ENCODE measurements around the gene SLC9A9. TPM values are rescaled to one million over a fixed set of nuclear protein-coding genes. Genes with fewer than 3 reads are reported as not detected.

Gene SLC9A9
- polyA plus RNA-seq, 1 of the 3 experiments (the other 2 are of a cell fraction): 0.05 TPM

- POLR2A ChIA-PET: no interaction called here
- DNase-seq: no peak
- 5% methylated on average over 4 of the region's 4 CpGs for WGBS (ENCODE audit: low lambda C conversion rate)
- no peak overlapping the region for H3K4me3 ChIP-seq (ENCODE audit: low read depth in 2 of 2, low read length in 1 of 2)
- H3K9ac ChIP-seq: no peak overlapping the region
- no peak overlapping the region for H2AFZ ChIP-seq (ENCODE audit: low read depth)
- H3K27ac ChIP-seq (ENCODE audit: low read depth in 2 of 2, low read length in 1 of 2): no peak overlapping the region
- no peaks in the 10 kb centered on the region for H3F3A ChIP-seq (replicated peaks; ENCODE audit: insufficient read depth)
- no peaks in the 10 kb centered on the region for H3K36me3 ChIP-seq (replicated peaks in 1 of 2; ENCODE audit: control insufficient read depth in 1 of 2, insufficient read depth in 2 of 2, low read length in 1 of 2)
- peaks cover 11% of the 10 kb centered on the region; the same call in 1 of the 2 replicates for H3K27me3 ChIP-seq (ENCODE audit: insufficient read depth)
- H3K9me2 ChIP-seq: no peaks in the 10 kb centered on the region
- TF ChIP-seq, protein P1, sequence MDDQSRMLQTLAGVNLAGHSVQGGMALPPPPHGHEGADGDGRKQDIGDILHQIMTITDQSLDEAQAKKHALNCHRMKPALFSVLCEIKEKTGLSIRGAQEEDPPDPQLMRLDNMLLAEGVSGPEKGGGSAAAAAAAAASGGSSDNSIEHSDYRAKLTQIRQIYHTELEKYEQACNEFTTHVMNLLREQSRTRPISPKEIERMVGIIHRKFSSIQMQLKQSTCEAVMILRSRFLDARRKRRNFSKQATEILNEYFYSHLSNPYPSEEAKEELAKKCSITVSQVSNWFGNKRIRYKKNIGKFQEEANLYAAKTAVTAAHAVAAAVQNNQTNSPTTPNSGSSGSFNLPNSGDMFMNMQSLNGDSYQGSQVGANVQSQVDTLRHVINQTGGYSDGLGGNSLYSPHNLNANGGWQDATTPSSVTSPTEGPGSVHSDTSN (IDR thresholded peaks at IDR 0.05): no peak
- TF ChIP-seq FOXM1 (IDR thresholded peaks at IDR 0.05; ENCODE audit: low read depth) (no peak), NFIC (IDR thresholded peaks at IDR 0.05; ENCODE audit: borderline replicate concordance) (no peak), TEAD4 (IDR thresholded peaks at IDR 0.05; ENCODE audit: borderline replicate concordance, insufficient read depth) (no peak), CHD2 (IDR thresholded peaks at IDR 0.05; ENCODE audit: low read length, partially characterized antibody) (no peak), RFX5 (IDR thresholded peaks at IDR 0.05; ENCODE audit: low read length) (no peak), MXI1 (IDR thresholded peaks at IDR 0.05; ENCODE audit: low read depth, low read length) (no peak), GATA2 (CRISPR knock-in tag; IDR thresholded peaks at IDR 0.05) (no peak), ZBTB33 (IDR thresholded peaks at IDR 0.05; ENCODE audit: borderline replicate concordance, low read depth) (no peak), RCOR1 (IDR thresholded peaks at IDR 0.05; ENCODE audit: low read length) (no peak), FOSL2 (IDR thresholded peaks at IDR 0.05; ENCODE audit: borderline replicate concordance, low read depth) (no peak), SMC3 (IDR thresholded peaks at IDR 0.05; ENCODE audit: low read depth, low read length) (no peak), MAX (IDR thresholded peaks at IDR 0.05; ENCODE audit: low read depth) (no peak), USF1 (IDR thresholded peaks at IDR 0.05; ENCODE audit: borderline replicate concordance, low read depth) (no peak), IRF3 (IDR thresholded peaks at IDR 0.05; ENCODE audit: low read depth, low read length) (no peak), TAF1 (IDR thresholded peaks at IDR 0.05; ENCODE audit: borderline replicate concordance, low read depth, low read length) (no peak), CTCF (IDR thresholded peaks at IDR 0.05) (no peak), RXRA (IDR thresholded peaks at IDR 0.05; ENCODE audit: borderline replicate concordance, low read depth) (no peak), RAD21 (IDR thresholded peaks at IDR 0.05; ENCODE audit: low read length) (no peak)
- H3K4me1 ChIP-seq (ENCODE audit: control insufficient read depth in 1 of 2, insufficient read depth in 2 of 2, low read depth in 1 of 2, low read length in 1 of 2): no peaks in the 10 kb centered on the region
- H3K79me2 ChIP-seq (ENCODE audit: insufficient read depth): no peaks in the 10 kb centered on the region
- H3K4me2 ChIP-seq: no peak overlapping the region
- no peaks in the 10 kb centered on the region for H4K20me1 ChIP-seq (ENCODE audit: insufficient read depth)
- H3K9me3 ChIP-seq: no peaks in the 10 kb centered on the region
- CTCF ChIA-PET: no interaction called here
Measured at GRCh38 chr3:143849854-143850549, 1.7 kb upstream of the SLC9A9 start.

Data from SK-N-SH (cell line).